GM23338 (cell line): ENCODE data around the gene TEN1. TPM values are rescaled to one million over a fixed set of nuclear protein-coding genes. Genes with fewer than 3 reads are reported as not detected.

Source experiments
- JUNB ChIP-seq: IDR thresholded peaks from one replicate; pipeline ENCODE4 v1.6.1; 2016; ENCODE audit warnings: antibody characterized with exemption; ENCODE audit not compliant: unreplicated experiment
- NANOG ChIP-seq: IDR thresholded peaks from 2 replicates; pipeline ENCODE4 v1.6.1; 2016; ENCODE audit warnings: antibody characterized with exemption, borderline replicate concordance
- POLR2AphosphoS5 ChIP-seq: IDR thresholded peaks from 2 replicates; pipeline ENCODE4 v1.6.1; 2016; ENCODE audit warnings: antibody characterized with exemption, low read depth
- STAT1 ChIP-seq: IDR thresholded peaks from one replicate; pipeline ENCODE4 v1.6.1; 2016; ENCODE audit warnings: antibody characterized with exemption; ENCODE audit not compliant: unreplicated experiment
- ZNF114 ChIP-seq: fragments of 250-450 bp; sonication (Bioruptor Pico); IDR thresholded peaks from 2 replicates; pipeline ENCODE4 v1.5.0; 2020; ENCODE audit warnings: mild to moderate bottlenecking, moderate library complexity
- ZNF331 ChIP-seq: fragments of 250-450 bp; sonication (Bioruptor Pico); IDR thresholded peaks from 2 replicates; pipeline ENCODE4 v1.5.0; 2020; ENCODE audit warnings: low read depth, mild to moderate bottlenecking, moderate library complexity
- polyA plus RNA-seq: library from polyadenylated mRNA; unstranded; fragments of >200 nt; fragmentation: Nextera tagmentation; extraction: Ambion mirVana; gene quantifications from 2 replicates; pipeline ENCODE4 v1.2.1, GENCODE V29; 2016
- total RNA-seq: library from RNA; depleted of rRNA; stranded (reverse); fragments of >200 nt; shearing (Covaris generic); gene quantifications from 2 replicates; pipeline ENCODE4 v1.2.3, GENCODE V29; 2014
- TF ChIP-seq, protein P1 (sequence below): IDR thresholded peaks from one replicate; pipeline ENCODE4 v1.6.1; 2018; ENCODE audit warnings: antibody characterized with exemption; ENCODE audit not compliant: unreplicated experiment
- TF ChIP-seq, protein P2 (sequence below): fragments of 250-450 bp; sonication (Bioruptor Pico); IDR thresholded peaks from 2 replicates; pipeline ENCODE4 v1.5.0; 2020; ENCODE audit warnings: mild to moderate bottlenecking, moderate library complexity

The TEN1 gene
- total and polyA plus RNA-seq, 2 experiments from 2014 or later, result 11.3 to 14.1 TPM

DNA sequence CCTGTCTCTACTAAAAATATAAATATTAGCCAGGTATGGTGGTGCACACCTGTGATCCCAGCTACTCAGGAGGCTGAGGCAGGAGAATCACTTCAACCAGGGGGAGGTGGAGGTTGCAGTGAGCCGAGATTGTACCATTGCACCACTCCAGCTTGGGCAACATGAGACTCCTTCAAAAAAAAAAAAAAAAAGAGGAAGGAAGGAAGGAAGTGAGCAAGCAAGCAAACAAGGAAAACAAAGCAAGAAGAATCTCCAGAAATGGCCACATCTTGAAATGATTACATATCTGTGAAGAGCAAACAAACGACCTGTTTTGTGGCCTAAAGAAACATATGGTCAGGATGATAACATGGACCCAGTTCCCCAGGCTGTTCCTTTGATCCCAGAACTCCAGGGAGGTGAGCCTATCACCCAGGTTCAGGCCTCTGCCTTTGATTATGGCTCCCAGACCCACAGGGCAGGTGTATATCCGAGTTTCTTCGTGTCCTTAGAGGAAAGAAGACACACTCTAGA lies 9.0 kb upstream of the TEN1 start (continued):
- TF ChIP-seq, protein P1, sequence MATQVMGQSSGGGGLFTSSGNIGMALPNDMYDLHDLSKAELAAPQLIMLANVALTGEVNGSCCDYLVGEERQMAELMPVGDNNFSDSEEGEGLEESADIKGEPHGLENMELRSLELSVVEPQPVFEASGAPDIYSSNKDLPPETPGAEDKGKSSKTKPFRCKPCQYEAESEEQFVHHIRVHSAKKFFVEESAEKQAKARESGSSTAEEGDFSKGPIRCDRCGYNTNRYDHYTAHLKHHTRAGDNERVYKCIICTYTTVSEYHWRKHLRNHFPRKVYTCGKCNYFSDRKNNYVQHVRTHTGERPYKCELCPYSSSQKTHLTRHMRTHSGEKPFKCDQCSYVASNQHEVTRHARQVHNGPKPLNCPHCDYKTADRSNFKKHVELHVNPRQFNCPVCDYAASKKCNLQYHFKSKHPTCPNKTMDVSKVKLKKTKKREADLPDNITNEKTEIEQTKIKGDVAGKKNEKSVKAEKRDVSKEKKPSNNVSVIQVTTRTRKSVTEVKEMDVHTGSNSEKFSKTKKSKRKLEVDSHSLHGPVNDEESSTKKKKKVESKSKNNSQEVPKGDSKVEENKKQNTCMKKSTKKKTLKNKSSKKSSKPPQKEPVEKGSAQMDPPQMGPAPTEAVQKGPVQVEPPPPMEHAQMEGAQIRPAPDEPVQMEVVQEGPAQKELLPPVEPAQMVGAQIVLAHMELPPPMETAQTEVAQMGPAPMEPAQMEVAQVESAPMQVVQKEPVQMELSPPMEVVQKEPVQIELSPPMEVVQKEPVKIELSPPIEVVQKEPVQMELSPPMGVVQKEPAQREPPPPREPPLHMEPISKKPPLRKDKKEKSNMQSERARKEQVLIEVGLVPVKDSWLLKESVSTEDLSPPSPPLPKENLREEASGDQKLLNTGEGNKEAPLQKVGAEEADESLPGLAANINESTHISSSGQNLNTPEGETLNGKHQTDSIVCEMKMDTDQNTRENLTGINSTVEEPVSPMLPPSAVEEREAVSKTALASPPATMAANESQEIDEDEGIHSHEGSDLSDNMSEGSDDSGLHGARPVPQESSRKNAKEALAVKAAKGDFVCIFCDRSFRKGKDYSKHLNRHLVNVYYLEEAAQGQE, result no peak
- TF ChIP-seq NANOG, result no peak
- no peak for TF ChIP-seq STAT1
- TF ChIP-seq, protein P2, sequence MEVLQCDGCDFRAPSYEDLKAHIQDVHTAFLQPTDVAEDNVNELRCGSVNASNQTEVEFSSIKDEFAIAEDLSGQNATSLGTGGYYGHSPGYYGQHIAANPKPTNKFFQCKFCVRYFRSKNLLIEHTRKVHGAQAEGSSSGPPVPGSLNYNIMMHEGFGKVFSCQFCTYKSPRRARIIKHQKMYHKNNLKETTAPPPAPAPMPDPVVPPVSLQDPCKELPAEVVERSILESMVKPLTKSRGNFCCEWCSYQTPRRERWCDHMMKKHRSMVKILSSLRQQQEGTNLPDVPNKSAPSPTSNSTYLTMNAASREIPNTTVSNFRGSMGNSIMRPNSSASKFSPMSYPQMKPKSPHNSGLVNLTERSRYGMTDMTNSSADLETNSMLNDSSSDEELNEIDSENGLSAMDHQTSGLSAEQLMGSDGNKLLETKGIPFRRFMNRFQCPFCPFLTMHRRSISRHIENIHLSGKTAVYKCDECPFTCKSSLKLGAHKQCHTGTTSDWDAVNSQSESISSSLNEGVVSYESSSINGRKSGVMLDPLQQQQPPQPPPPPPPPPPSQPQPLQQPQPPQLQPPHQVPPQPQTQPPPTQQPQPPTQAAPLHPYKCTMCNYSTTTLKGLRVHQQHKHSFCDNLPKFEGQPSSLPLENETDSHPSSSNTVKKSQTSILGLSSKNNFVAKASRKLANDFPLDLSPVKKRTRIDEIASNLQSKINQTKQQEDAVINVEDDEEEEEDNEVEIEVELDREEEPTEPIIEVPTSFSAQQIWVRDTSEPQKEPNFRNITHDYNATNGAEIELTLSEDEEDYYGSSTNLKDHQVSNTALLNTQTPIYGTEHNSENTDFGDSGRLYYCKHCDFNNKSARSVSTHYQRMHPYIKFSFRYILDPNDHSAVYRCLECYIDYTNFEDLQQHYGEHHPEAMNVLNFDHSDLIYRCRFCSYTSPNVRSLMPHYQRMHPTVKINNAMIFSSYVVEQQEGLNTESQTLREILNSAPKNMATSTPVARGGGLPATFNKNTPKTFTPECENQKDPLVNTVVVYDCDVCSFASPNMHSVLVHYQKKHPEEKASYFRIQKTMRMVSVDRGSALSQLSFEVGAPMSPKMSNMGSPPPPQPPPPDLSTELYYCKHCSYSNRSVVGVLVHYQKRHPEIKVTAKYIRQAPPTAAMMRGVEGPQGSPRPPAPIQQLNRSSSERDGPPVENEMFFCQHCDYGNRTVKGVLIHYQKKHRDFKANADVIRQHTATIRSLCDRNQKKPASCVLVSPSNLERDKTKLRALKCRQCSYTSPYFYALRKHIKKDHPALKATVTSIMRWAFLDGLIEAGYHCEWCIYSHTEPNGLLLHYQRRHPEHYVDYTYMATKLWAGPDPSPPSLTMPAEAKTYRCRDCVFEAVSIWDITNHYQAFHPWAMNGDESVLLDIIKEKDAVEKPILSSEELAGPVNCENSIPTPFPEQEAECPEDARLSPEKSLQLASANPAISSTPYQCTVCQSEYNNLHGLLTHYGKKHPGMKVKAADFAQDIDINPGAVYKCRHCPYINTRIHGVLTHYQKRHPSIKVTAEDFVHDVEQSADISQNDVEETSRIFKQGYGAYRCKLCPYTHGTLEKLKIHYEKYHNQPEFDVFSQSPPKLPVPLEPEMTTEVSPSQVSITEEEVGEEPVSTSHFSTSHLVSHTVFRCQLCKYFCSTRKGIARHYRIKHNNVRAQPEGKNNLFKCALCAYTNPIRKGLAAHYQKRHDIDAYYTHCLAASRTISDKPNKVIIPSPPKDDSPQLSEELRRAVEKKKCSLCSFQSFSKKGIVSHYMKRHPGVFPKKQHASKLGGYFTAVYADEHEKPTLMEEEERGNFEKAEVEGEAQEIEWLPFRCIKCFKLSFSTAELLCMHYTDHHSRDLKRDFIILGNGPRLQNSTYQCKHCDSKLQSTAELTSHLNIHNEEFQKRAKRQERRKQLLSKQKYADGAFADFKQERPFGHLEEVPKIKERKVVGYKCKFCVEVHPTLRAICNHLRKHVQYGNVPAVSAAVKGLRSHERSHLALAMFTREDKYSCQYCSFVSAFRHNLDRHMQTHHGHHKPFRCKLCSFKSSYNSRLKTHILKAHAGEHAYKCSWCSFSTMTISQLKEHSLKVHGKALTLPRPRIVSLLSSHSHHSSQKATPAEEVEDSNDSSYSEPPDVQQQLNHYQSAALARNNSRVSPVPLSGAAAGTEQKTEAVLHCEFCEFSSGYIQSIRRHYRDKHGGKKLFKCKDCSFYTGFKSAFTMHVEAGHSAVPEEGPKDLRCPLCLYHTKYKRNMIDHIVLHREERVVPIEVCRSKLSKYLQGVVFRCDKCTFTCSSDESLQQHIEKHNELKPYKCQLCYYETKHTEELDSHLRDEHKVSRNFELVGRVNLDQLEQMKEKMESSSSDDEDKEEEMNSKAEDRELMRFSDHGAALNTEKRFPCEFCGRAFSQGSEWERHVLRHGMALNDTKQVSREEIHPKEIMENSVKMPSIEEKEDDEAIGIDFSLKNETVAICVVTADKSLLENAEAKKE, result no peak
- TF ChIP-seq ZNF114 (CRISPR knock-in tag), result no peak
- no peak for TF ChIP-seq JUNB
- no peak for TF ChIP-seq ZNF331 (CRISPR knock-in tag)
- no peak for TF ChIP-seq POLR2AphosphoS5
